H1 (cell line): Measurements from ENCODE around the gene CD300H. TPM values are rescaled to one million over a fixed set of nuclear protein-coding genes. Genes with fewer than 3 reads are reported as not detected.

Experiments
- BACH1 ChIP-seq: IDR thresholded peaks from 2 replicates; pipeline ENCODE4 v1.6.1; 2012; ENCODE audit warnings: low read length, improper control_type of control experiment
- BRCA1 ChIP-seq: IDR thresholded peaks from 2 replicates; pipeline ENCODE4 v1.6.1; 2012; ENCODE audit warnings: low read depth, low read length, improper control_type of control experiment
- CBX5 ChIP-seq: fragments of 300-800, 300-1000 bp; sonication (generic); IDR thresholded peaks from 2 replicates; pipeline ENCODE4 v1.7.1; 2016; ENCODE audit warnings: antibody characterized with exemption, low read length, low read depth
- CEBPB ChIP-seq: IDR thresholded peaks from 2 replicates; pipeline ENCODE4 v1.6.1; 2012; ENCODE audit warnings: low read depth, low read length
- CHD7 ChIP-seq: fragments of 300-600 bp; sonication (generic); IDR thresholded peaks from 2 replicates; pipeline ENCODE4 v1.7.1; 2012; ENCODE audit warnings: low read length, moderate library complexity, mild to moderate bottlenecking, inconsistent platforms; ENCODE audit not compliant: insufficient replicate concordance
- GTF2F1 ChIP-seq: IDR thresholded peaks from 2 replicates; pipeline ENCODE4 v1.6.1; 2012; ENCODE audit warnings: low read depth, low read length, improper control_type of control experiment, borderline replicate concordance
- MAX ChIP-seq: IDR thresholded peaks from 2 replicates; pipeline ENCODE4 v1.6.1; 2012; ENCODE audit warnings: inconsistent platforms
- NANOG ChIP-seq: IDR thresholded peaks from 2 replicates; pipeline ENCODE4 v1.6.1; 2011; ENCODE audit warnings: low read length, low read depth, mild to moderate bottlenecking, inconsistent platforms; ENCODE audit not compliant: insufficient read depth, poor library complexity, severe bottlenecking
- SIRT6 ChIP-seq: IDR thresholded peaks from one replicate; pipeline ENCODE4 v1.7.1; 2012; ENCODE audit warnings: low read length, inconsistent platforms
- SIX5 ChIP-seq: IDR thresholded peaks from 2 replicates; pipeline ENCODE4 v1.6.1; 2011; ENCODE audit warnings: mild to moderate bottlenecking, low read depth, low read length
- TAF7 ChIP-seq: optimal IDR thresholded peaks from 2 replicates; pipeline ENCODE3; 2011; ENCODE audit warnings: low read depth, mild to moderate bottlenecking, inconsistent platforms, low read length, moderate library complexity, borderline replicate concordance
- TBP ChIP-seq: IDR thresholded peaks from 2 replicates; pipeline ENCODE4 v1.6.1; 2011; ENCODE audit warnings: low read depth, low read length, improper control_type of control experiment
- polyA plus RNA-seq, 7 experiments: library from polyadenylated mRNA; depleted of rRNA in 3 of 7; stranded (reverse) in 5 of 7; unstranded in 2 of 7; fragments of >200 nt in 5 of 7; fragments of 200-250 nt in 2 of 7; gene quantifications; 1 replicate in 5 of 7; 2 replicates in 1 of 7; 4 replicates in 1 of 7; pipeline versions ENCODE4 v1.2.1 to v1.2.3, GENCODE V29; 2011 to 2013; ENCODE audit warnings: missing spikeins in 2 of 7, mixed read lengths in 2 of 7
- total RNA-seq: library from RNA; stranded (reverse); fragmentation: NEBNext Ultra II Directional; extraction: Animal tissue kit (Norgen Biotek cat#: 25700); gene quantifications from 2 replicates; pipeline ENCODE4 v1.2.1, GENCODE V29; 2021

CD300H gene
- total and polyA plus RNA-seq, 2 of the 8 experiments (the other 6 are each of a cell fraction or from before 2014, with no cell fraction given), result not detected

- TF ChIP-seq CHD7 (no peak), NANOG (no peak), CEBPB (no peak), TAF7 (no peak), TBP (no peak), GTF2F1 (no peak), MAX (no peak), BACH1 (no peak), SIX5 (no peak), CBX5 (no peak), SIRT6 (no peak), BRCA1 (no peak)
- TF ChIP-seq, all 59 proteins: peak for 0
Observed at GRCh38 chr17:74542727-74543383, 24.5 kb downstream of the CD300H start (continued).
